Measurements from ENCODE around the gene TNFRSF1B.

DNA sequence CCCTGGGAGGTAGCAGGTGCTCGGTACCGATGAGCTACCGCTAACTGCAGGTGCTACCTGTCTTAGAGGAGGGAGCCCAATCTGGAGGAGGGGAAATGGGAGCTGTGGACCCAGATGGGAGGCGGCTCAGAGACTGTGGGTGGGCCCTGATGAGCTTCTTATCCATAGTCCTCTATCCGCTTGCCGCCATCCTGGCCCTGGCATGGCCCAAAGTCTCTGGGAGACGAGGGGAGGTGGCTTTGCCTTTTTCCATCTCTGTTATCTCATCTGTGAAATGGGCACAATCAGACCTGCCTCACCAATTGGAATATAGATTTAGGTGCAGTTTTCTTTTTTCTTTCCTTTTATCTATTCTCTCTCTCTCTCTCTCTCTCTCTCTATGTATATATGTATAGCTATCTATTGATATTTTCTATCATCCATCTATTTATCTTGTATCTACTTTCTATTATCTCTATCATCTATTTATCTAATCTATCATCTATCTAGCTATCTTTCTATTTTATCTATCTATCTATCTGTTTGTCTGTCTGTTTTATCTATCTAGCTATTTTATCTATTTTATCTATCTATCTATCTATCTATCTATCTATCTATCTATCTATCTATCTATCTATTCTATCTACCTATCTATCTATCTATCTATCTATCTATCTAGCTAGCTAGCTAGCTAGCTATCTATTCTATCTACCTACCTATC lies 16.5 kb downstream of the TNFRSF1B start:
- TF ChIP-seq, protein P1, sequence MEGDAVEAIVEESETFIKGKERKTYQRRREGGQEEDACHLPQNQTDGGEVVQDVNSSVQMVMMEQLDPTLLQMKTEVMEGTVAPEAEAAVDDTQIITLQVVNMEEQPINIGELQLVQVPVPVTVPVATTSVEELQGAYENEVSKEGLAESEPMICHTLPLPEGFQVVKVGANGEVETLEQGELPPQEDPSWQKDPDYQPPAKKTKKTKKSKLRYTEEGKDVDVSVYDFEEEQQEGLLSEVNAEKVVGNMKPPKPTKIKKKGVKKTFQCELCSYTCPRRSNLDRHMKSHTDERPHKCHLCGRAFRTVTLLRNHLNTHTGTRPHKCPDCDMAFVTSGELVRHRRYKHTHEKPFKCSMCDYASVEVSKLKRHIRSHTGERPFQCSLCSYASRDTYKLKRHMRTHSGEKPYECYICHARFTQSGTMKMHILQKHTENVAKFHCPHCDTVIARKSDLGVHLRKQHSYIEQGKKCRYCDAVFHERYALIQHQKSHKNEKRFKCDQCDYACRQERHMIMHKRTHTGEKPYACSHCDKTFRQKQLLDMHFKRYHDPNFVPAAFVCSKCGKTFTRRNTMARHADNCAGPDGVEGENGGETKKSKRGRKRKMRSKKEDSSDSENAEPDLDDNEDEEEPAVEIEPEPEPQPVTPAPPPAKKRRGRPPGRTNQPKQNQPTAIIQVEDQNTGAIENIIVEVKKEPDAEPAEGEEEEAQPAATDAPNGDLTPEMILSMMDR (IDR thresholded peaks at IDR 0.05), result no peak
- no peak for TF ChIP-seq POLR2A (IDR thresholded peaks at IDR 0.05)

Data from body of pancreas (tissue), 4 donors.